SIG-M5 (cell line): ENCODE measurements around the gene APLP2.
"Not testable (repeated sequence)": the region's sequence is repeated elsewhere in the genome, so short reads cannot be mapped to it uniquely, and the experiment has no call there.

ENCODE experiments used
- DNase-seq: peaks from one replicate; lab custom pipeline; 2025; lab: John Stamatoyannopoulos, UW

The APLP2 gene

GRCh38 chr11:130170345-130170744 is 100.7 kb downstream of the APLP2 start:
- DNase-seq: no peak

GRCh38 chr11:130171534-130171933 is 101.8 kb downstream of the APLP2 start:
- DNase-seq: no peak

GRCh38 chr11:130172001-130172400 is 102.3 kb downstream of the APLP2 start:
- not testable (repeated sequence) for DNase-seq

- DNase-seq: no peak
Observed at GRCh38 chr11:130174642-130175041, 104.9 kb downstream of the APLP2 start.

GRCh38 chr11:130175898-130176297 is 106.2 kb downstream of the APLP2 start:
- DNase-seq: no peak

- DNase-seq: no peak
Observed at GRCh38 chr11:130177782-130178181, 108.1 kb downstream of the APLP2 start.

- no peak for DNase-seq
Observed at GRCh38 chr11:130178441-130179339, 109.0 kb downstream of the APLP2 start.

GRCh38 chr11:130179396-130180306 is 110.0 kb downstream of the APLP2 start:
- no peak for DNase-seq

- no peak for DNase-seq
Observed at GRCh38 chr11:130180491-130180890, 110.8 kb downstream of the APLP2 start.

- DNase-seq: no peak
Observed at GRCh38 chr11:130180896-130181294, 111.2 kb downstream of the APLP2 start.

- no peak for DNase-seq
Observed at GRCh38 chr11:130181295-130182272, 111.9 kb downstream of the APLP2 start.

- DNase-seq: no peak
Observed at GRCh38 chr11:130183878-130184610, 114.3 kb downstream of the APLP2 start.

GRCh38 chr11:130187096-130187495 is 117.4 kb downstream of the APLP2 start:
- no peak for DNase-seq

GRCh38 chr11:130188047-130188446 is 118.4 kb downstream of the APLP2 start:
- DNase-seq: no peak

GRCh38 chr11:130188585-130189347 is 119.1 kb downstream of the APLP2 start:
- DNase-seq: no peak

GRCh38 chr11:130189492-130190210 is 120.0 kb downstream of the APLP2 start:
- no peak for DNase-seq

GRCh38 chr11:130190371-130190881 is 120.7 kb downstream of the APLP2 start:
- DNase-seq: no peak

GRCh38 chr11:130191896-130192295 is 122.2 kb downstream of the APLP2 start:
- DNase-seq: no peak

GRCh38 chr11:130192845-130193267 is 123.2 kb downstream of the APLP2 start:
- no peak for DNase-seq
